Measurements from ENCODE around the gene C11orf21.

DNA sequence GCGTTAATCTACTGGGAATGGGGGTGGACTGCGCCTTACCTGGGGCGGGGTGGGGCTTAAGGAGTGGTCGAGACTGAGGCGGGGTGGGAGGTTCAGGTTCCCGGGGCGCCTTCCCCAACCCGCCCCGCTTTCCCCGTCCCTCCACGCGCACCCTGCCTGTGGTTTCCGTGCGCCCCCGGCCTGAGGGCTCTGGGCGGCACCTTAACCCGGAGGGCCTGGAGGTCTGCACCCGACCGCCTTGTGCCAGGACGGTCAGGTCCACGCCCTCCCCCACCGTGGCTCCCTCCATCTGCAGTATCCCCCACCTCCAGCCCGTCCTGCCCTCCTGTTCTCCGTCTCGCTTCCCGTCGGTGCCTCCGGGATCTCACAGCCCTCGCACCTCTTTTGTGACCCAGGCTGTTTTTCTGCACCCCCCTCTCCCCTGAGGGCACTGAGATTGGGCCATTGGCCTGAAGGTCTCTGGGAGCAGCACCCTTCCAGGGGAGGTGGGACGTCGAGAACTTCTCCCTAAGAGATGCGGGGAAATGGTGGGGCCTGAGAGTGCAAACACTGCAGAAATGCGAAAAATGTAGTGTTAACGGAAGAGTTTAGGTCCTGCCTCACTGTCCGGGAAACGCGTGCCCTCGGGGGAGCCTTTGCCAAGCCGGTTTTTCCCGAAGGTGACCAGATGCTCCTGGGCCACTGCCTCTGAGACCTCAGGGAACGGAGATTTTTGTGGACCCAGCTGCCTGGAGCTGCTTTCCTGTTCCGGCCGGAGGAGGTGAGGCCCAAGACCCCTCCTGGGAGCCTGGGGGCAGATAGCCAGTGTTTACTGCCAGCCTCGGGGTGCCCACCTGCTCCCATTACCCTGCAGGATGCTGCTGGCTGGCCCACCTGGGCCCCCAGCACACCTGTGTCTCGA lies 30.1 kb downstream of the C11orf21 start:
- TF ChIP-seq, protein P1, sequence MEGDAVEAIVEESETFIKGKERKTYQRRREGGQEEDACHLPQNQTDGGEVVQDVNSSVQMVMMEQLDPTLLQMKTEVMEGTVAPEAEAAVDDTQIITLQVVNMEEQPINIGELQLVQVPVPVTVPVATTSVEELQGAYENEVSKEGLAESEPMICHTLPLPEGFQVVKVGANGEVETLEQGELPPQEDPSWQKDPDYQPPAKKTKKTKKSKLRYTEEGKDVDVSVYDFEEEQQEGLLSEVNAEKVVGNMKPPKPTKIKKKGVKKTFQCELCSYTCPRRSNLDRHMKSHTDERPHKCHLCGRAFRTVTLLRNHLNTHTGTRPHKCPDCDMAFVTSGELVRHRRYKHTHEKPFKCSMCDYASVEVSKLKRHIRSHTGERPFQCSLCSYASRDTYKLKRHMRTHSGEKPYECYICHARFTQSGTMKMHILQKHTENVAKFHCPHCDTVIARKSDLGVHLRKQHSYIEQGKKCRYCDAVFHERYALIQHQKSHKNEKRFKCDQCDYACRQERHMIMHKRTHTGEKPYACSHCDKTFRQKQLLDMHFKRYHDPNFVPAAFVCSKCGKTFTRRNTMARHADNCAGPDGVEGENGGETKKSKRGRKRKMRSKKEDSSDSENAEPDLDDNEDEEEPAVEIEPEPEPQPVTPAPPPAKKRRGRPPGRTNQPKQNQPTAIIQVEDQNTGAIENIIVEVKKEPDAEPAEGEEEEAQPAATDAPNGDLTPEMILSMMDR (conservative IDR thresholded peaks at IDR 0.05; ENCODE audit: low read length): no peak
- TF ChIP-seq EZH2phosphoT487 (IDR thresholded peaks at IDR 0.05; ENCODE audit: borderline replicate concordance, low read depth, low read length): no peak

All from OCI-LY7 (cell line).